Lung (tissue), 12 donors: ENCODE data around the gene CEACAM1. TPM values are rescaled to one million over a fixed set of nuclear protein-coding genes. Genes with fewer than 3 reads are reported as not detected.
"Not testable (repeated sequence)": the region's sequence is repeated elsewhere in the genome, so short reads cannot be mapped to it uniquely, and the experiment has no call there.

Experiments
- ATAC-seq: fragments of 200-7000 bp; cut with Tn5 transposase; one replicate; pipeline ENCODE4 v1.9.1; 2020; ENCODE audit warnings: moderate number of reproducible peaks; ENCODE audit not compliant: insufficient read depth, low FRiP score
- DNase-seq, 3 donors: peaks; one replicate each; pipeline ENCODE4 v3.0.0-alpha.2; 2013 to 2017
- H3K27ac ChIP-seq, 2 donors: one replicate each; pipeline ENCODE4 v1.5.1; 2013; ENCODE audit warnings: mild to moderate bottlenecking in 2 of 2, moderate library complexity in 2 of 2, control low read depth in 1 of 2, inconsistent platforms in 1 of 2, low read depth in 1 of 2, low read length in 1 of 2
- H3K27me3 ChIP-seq, 3 donors: one replicate each; pipeline ENCODE4 v1.5.1; 2013; ENCODE audit warnings: low read length in 2 of 3; ENCODE audit not compliant: control insufficient read depth in 3 of 3, insufficient read depth in 3 of 3
- H3K36me3 ChIP-seq, 4 donors: one replicate each; pipeline ENCODE4 v1.5.1; 2013; ENCODE audit warnings: low read length in 4 of 4, mild to moderate bottlenecking in 1 of 4, moderate library complexity in 1 of 4; ENCODE audit not compliant: control insufficient read depth in 4 of 4, insufficient read depth in 4 of 4
- H3K4me1 ChIP-seq, 5 donors: one replicate each; pipeline ENCODE4 v1.5.1; 2013; ENCODE audit warnings: low read length in 5 of 5, mild to moderate bottlenecking in 2 of 5, moderate library complexity in 1 of 5; ENCODE audit not compliant: control insufficient read depth in 5 of 5, insufficient read depth in 5 of 5
- H3K4me3 ChIP-seq: one replicate; pipeline ENCODE4 v1.5.1; 2013; ENCODE audit warnings: mild to moderate bottlenecking, control low read depth, moderate library complexity
- H3K9ac ChIP-seq, 2 donors: one replicate each; pipeline ENCODE4 v1.5.1; 2013; ENCODE audit warnings: low read length in 2 of 2, control low read depth in 1 of 2; ENCODE audit not compliant: insufficient read depth in 1 of 2
- H3K9me3 ChIP-seq, 4 donors: one replicate each; pipeline ENCODE4 v1.5.1; 2013; ENCODE audit warnings: low read length in 3 of 4, mild to moderate bottlenecking in 1 of 4, moderate library complexity in 1 of 4; ENCODE audit not compliant: control insufficient read depth in 4 of 4, insufficient read depth in 3 of 4
- WGBS, 2 donors: extraction: QIAGEN DNeasy Blood & Tissue Kit; methylation state at CpG; one replicate each; pipeline ENCODE4 v1.1.7; 2013; 5-methylcytosine and 5-hydroxymethylcytosine counted together
- polyA plus RNA-seq, 2 donors: library from polyadenylated mRNA; stranded (reverse); fragments of 200-250 nt; gene quantifications; one replicate each; pipeline ENCODE4 v1.2.1, GENCODE V29; 2013
- total RNA-seq, 2 donors: library from RNA; depleted of rRNA in 1 of 2; stranded (reverse); fragments of >200 nt in 1 of 2; gene quantifications; one replicate each; pipeline ENCODE4 v1.2.1, GENCODE V29; 2014 to 2021
- TF ChIP-seq, protein P1 (sequence below): IDR thresholded peaks from 2 replicates; pipeline ENCODE4 v1.5.1; 2012; ENCODE audit warnings: mild to moderate bottlenecking; ENCODE audit errors: control extremely low read depth, extremely low read depth
- donor health status: control.
- donor health status: control.
- donor health status: Bipolar disorder and iron deficiency.
- donor health status: healthy.
- donor health status: DM: yes; HTN: yes; CAD: no.

Gene CEACAM1
- total and polyA plus RNA-seq, 4 donors: 3.6 to 26.8 (median 10.3) TPM

DNA sequence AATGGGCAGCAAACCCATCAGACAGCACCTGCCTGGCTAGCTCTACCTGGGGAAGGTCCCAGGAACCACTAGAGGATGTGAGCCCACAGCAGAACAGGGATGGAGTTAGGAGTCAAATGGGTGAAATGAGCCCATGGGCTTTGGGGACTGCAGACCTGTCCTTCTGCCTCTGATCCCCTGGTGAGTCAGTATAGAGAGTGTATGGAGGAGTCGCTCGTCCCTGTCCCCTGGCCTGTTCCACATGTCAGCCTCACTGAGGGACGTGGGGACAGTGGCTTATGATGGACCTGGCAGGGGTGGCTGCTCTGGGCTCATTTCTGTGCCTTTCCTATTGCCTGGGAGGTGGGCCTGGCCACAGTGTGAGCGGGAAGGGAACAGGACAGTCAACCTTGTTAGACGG, 4.0 kb downstream of the CEACAM1 start:
- WGBS, 2 donors: 88 to 90% methylated on average over 5 of the region's 5 CpGs
- Histone ChIP-seq H3K36me3 (peaks cover 0 to under 1% (median 0%) of the 10 kb centered on the region in 4 donors), H3K27ac (no peak overlapping the region), H3K4me3 (no peak overlapping the region), H3K27me3 (no peaks in the 10 kb centered on the region), H3K9ac (no peak overlapping the region), H3K9me3 (no peaks in the 10 kb centered on the region), H3K4me1 (peaks cover 0 to 12% (median 4%) of the 10 kb centered on the region in 5 donors)
- TF ChIP-seq, protein P1, sequence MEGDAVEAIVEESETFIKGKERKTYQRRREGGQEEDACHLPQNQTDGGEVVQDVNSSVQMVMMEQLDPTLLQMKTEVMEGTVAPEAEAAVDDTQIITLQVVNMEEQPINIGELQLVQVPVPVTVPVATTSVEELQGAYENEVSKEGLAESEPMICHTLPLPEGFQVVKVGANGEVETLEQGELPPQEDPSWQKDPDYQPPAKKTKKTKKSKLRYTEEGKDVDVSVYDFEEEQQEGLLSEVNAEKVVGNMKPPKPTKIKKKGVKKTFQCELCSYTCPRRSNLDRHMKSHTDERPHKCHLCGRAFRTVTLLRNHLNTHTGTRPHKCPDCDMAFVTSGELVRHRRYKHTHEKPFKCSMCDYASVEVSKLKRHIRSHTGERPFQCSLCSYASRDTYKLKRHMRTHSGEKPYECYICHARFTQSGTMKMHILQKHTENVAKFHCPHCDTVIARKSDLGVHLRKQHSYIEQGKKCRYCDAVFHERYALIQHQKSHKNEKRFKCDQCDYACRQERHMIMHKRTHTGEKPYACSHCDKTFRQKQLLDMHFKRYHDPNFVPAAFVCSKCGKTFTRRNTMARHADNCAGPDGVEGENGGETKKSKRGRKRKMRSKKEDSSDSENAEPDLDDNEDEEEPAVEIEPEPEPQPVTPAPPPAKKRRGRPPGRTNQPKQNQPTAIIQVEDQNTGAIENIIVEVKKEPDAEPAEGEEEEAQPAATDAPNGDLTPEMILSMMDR: no peak
- DNase-seq (no peak), ATAC-seq (no peak)

DNA sequence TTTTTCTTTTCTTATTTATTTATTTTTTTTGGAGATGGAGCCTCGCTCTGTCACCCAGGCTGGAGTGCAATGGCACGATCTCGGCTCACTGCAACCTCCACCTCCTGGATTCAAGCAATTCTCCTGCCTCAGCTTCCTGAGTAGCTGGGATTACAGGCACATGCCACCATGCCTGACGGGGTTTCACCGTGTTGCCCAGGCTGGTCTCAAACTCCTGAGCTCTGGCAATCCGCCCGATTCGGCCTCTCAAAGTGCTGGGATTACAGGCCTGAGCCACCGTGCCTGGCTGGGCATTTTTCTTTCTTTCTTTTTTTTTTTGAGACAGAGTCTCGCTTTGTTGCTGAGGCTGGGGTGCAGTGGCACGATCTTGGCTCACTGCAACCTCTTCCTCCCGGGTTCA, 6.0 kb downstream of the CEACAM1 start:
- WGBS, 2 donors: 89 to 93% methylated on average over 12 of the region's 12 CpGs
- H3K4me1 ChIP-seq, H3K4me3 ChIP-seq, H3K27ac ChIP-seq, DNase-seq, H3K9ac ChIP-seq, H3K9me3 ChIP-seq, H3K36me3 ChIP-seq, H3K27me3 ChIP-seq, ATAC-seq: not testable (repeated sequence)

DNA sequence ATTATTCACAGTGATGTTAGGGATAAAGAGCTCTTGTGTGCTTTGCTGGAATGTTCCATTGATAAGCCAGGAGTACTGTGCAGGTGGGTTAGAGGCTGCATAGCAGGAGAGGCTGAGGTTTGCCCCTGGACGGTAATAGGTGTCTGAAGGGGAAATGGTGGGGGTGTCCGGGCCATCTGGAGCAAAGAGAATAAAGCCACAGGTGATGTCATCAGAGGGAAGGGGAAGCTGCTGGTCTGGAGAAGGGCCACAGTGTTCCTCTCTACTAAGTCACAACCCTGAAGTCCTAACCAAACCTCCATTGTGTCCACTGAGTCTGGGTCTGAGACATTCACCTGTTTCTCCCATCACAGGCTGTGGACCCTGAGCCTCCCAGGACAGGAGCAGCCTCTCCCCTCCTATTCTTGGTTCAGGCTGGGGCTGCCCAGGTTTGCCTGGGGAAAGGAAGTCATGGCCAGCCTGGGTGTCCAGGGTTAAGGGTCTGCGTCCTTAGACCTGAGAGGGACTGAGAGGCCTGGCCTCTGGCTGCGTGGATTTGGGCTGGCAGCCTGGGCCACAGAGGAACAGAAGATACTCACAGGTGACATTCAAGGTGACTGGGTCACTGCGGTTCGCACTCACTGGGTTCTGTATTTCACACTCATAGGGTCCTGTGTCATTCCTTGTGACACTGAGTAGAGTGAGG, 6.8 kb downstream of the CEACAM1 start:
- 74 to 86% methylated on average over 6 of the region's 6 CpGs for WGBS, 2 donors
- H3K36me3 ChIP-seq: peaks cover 0 to 6% (median 0%) of the 10 kb centered on the region in 4 donors
- TF ChIP-seq, protein P1: no peak
- H3K9me3 ChIP-seq: peaks cover 0 to 5% (median 0%) of the 10 kb centered on the region in 4 donors
- H3K4me1 ChIP-seq: peaks cover 0 to 2% (median 0%) of the 10 kb centered on the region in 5 donors
- no peak overlapping the region for H3K27ac ChIP-seq
- ATAC-seq: no peak
- H3K27me3 ChIP-seq: no peaks in the 10 kb centered on the region
- H3K4me3 ChIP-seq: no peak overlapping the region
- no peak for DNase-seq
- no peak overlapping the region for H3K9ac ChIP-seq

DNA sequence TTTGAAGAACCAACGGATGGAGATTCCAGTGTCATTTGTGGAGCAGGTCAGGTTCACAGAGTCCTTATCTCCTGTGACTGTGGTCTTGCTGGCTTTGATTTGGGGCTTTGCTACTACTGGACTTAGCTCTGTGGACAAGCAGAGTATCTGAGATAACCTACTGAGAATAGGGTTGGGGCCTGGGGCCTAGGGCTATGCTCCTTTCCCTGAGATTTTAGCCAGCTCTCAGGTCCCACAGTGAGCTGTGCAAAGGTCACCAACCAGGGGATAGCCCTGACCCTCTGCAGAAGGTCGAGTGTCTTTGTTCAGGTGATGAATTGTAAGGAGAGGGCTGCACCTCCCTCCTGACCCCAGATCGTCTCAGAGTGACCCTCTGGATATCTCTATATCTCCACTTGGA, 9.2 kb downstream of the CEACAM1 start:
- Histone ChIP-seq H3K9me3 (peaks cover 0 to 5% (median 0%) of the 10 kb centered on the region in 4 donors), H3K9ac (no peak overlapping the region), H3K27ac (no peak overlapping the region), H3K27me3 (no peaks in the 10 kb centered on the region), H3K36me3 (peaks cover 0 to 6% (median 0%) of the 10 kb centered on the region in 4 donors), H3K4me3 (no peak overlapping the region), H3K4me1 (no peaks in the 10 kb centered on the region)
- TF ChIP-seq, protein P1: no peak
- no peak for DNase-seq
- no peak for ATAC-seq
- 68 to 71% methylated on average over 3 of the region's 3 CpGs for WGBS, 2 donors
